GM21737 (cell line): ENCODE measurements around the gene TAF9.
"Not testable (repeated sequence)": the region's sequence is repeated elsewhere in the genome, so short reads cannot be mapped to it uniquely, and the experiment has no call there.

Source experiments
- ATAC-seq: cut with Tn5 transposase; IDR thresholded peaks from one replicate; pipeline ENCODE4 v1.9.1; 2021; ENCODE audit warnings: mild to moderate bottlenecking, moderate library complexity; ENCODE audit not compliant: unreplicated experiment

The TAF9 gene

GRCh38 chr5:69369340-69370121, at the start of gene TAF9, which contains the start of the genes AK6 and RAD17:
Gene TAF9, minus strand, starts transcription at chr5:69369520. Its CDS starts 3,783 bp downstream, at chr5:69365737.
Gene AK6, minus strand, starts transcription at chr5:69369520. Its CDS starts 30 bp downstream, at chr5:69369490.
Gene RAD17, plus strand, starts transcription at chr5:69369818. Its CDS starts 2,391 bp downstream, at chr5:69372209.
- peak; percentile 88 for ATAC-seq

GRCh38 chr5:69418554-69418953, 49.2 kb upstream of the TAF9 start:
- ATAC-seq = no peak

- no peak for ATAC-seq
These were observed 47.4 kb upstream of the TAF9 start for GRCh38 chr5:69416699-69417098.

- ATAC-seq = no peak
These were observed 46.9 kb upstream of the TAF9 start for GRCh38 chr5:69416180-69416579.

- no peak for ATAC-seq
These were observed 46.3 kb upstream of the TAF9 start for GRCh38 chr5:69415584-69415958.

- ATAC-seq = peak; percentile 75
These were observed 45.7 kb upstream of the TAF9 start, which contains the start of gene MARVELD2 for GRCh38 chr5:69414885-69415583. Gene MARVELD2, plus strand, starts transcription at chr5:69415116. Its CDS starts 4,270 bp downstream, at chr5:69419386.

GRCh38 chr5:69404659-69405330, 35.5 kb upstream of the TAF9 start:
- no peak for ATAC-seq

GRCh38 chr5:69378376-69378775, 9.1 kb upstream of the TAF9 start:
- ATAC-seq = no peak

- ATAC-seq = peak; percentile 60
These were observed 5.7 kb upstream of the TAF9 start for GRCh38 chr5:69374911-69375446.

- ATAC-seq = no peak
These were observed 3.1 kb upstream of the TAF9 start for GRCh38 chr5:69372394-69372793.

- not testable (repeated sequence) for ATAC-seq
These were observed 1.0 kb upstream of the TAF9 start for GRCh38 chr5:69370335-69370734.

- no peak for ATAC-seq
These were observed 621 bp downstream of the TAF9 start for GRCh38 chr5:69368458-69369339.

GRCh38 chr5:69367697-69368279, 1.5 kb downstream of the TAF9 start:
- no peak for ATAC-seq

GRCh38 chr5:69364850-69365249, 4.5 kb downstream of the TAF9 start:
- no peak for ATAC-seq

- ATAC-seq = no peak
These were observed 4.9 kb downstream of the TAF9 start for GRCh38 chr5:69364414-69364813.

GRCh38 chr5:69360442-69360841, 8.9 kb downstream of the TAF9 start:
- no peak for ATAC-seq

GRCh38 chr5:69359699-69360098, 9.6 kb downstream of the TAF9 start:
- ATAC-seq = no peak

- ATAC-seq = no peak
These were observed 18.7 kb downstream of the TAF9 start for GRCh38 chr5:69350664-69351063.

GRCh38 chr5:69343083-69343482, 26.2 kb downstream of the TAF9 start:
- ATAC-seq = no peak
